Activated CD4-positive, CD25-positive, alpha-beta regulatory T cell treated with anti-CD3 and anti-CD28 coated beads, Interleukin-2, amount 50 U/mL, for 16 hours (primary cell): ENCODE results near the gene THRA.

ENCODE experiments used
- DNase-seq: peaks from one replicate; pipeline ENCODE4 v3.0.0-alpha.2; 2020; ENCODE audit warnings: low read depth, low spot score

Gene THRA

DNA sequence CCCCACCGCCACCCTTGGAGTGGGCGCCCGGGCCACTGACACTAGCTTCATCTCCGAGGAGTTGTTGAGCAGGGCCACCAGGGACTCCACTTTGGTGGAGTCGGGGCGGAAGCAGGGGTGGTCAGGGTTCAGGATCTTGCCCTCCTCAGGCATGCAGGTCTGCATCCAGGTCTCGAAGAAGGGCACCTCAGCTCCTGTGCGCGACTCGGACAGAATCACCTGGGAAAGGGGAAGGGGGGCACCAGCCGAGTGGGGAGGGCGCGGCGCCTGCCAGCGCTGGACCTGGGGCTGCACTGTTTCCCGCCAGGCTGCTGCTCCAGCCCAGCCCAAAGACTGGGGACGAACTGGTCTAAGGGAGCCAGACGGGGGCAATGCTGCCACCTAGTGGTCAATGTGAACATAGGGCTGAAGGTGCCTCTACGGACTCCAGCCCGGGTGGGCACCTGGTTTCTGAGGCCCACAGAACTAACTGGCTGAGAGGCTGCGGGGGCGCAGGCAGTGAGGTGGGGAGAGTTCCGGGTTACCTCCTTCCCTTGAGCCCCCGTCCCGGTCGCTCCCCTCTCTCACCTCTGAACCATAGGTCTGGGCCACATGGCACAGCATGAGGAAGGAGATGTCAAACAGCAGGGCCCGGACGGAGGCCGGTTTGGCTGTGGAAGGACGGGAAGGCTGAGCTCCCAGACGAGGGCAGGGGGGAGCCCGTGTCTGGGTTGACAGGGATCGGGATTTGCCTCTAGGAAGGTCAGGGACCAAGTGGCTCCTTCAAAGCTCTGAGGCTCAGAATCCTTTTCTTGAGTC, 35.8 kb upstream of the THRA start:
- peak; percentile 65 for DNase-seq

DNA sequence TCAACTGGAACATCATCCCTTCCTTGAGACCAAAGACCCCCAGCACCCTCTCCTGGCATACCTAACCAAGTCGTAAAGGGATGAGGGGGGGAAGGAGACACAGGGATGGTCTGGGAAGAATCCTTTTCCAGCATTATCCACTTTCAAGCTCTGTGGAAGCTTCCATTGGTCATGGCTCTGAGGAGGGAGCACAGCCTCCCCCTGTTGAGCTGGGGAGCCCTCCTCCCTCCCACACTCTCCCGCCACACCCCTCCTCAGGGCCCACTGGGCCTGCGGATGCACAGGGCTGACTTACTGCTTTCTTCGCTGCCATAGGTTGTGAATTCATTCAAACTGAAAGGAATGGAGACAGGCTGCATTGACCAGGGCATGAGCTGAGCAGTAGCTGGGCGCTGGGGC, 35.2 kb upstream of the THRA start:
- DNase-seq, result no peak

DNA sequence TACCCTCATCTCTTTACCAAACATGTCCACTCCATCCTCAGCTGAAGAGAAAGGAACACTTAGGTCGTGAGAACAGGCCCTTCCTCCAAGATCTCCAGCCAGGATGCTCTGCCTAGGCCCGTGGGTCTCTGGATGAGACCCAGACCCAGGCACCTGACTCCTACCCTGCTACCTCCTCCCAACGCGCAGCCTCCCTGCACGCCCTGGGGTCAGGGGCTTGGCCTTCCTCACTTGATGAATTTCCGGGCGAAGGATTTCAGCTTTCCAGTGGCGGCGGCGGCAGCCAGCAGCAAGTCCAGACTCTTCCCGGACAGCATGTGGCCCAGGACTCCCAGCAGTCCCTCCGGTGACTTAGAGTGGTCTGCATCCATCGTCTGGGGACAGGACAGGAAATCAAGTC, 34.2 kb upstream of the THRA start:
- no peak for DNase-seq

DNA sequence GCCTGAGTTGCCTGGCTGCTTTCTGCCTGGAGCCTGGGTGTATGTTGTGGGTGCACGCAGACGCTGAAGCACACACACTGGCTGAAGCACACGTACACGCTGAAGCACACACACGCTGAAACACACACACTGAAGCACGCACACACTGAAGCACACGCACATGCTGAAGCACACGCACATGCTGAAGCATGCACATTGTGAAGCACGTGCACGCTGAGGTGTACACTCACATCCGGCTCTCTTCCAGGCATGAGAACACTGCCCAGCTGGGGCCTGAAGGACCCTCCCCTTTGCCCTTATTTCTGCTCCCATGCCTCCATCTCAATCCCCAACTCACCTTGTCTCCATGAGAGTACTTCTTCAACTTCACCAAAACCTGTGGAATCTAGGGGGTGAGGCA, 31.1 kb upstream of the THRA start:
- no peak for DNase-seq

DNA sequence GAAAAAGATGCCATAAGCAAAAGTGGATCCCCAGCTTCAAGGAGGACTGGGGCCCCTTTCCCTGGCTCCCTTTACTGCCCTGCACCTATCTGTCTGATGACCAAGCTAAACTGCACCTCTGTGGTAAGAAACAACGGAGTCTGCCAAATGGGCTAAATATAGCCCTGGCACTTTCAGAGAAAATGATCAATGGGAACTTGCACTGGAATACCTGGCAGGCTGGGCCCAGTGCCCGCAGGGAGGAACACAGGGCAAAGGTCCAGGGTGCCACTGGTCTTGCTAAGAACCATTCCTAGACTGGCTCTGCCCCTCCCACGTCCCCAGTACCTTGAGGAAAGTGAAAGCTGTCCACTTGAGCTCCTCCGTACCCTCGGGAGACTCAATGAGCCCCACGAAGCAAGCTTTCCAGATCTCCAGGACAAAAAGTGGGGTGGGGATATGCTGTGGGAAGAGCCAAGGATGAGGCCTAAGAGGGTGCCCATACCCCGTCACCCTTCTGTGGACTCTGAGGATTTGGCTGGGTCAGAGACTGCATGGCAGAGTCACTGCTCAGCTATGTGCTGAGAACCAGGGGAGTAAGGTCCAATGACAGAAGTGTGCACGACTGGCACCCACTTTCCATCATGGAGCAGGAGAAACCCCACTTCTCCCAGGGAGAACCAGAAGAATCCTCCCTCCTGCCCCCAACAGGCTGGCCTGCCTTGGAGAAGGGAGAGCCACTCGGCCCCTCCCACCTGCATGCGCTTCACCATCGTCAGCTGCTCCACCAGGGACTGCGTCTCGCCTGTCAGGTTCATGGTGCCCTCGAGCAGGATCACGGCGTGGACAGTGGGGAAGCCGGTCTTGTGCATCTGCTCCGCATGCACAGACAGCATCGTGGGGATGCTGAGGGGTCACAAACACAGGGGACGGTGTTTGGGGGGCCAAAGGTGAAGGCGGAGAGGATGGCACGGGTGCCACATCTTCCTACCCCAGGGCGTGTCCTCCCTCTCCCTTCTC, 30.1 kb upstream of the THRA start:
- DNase-seq, result no peak

DNA sequence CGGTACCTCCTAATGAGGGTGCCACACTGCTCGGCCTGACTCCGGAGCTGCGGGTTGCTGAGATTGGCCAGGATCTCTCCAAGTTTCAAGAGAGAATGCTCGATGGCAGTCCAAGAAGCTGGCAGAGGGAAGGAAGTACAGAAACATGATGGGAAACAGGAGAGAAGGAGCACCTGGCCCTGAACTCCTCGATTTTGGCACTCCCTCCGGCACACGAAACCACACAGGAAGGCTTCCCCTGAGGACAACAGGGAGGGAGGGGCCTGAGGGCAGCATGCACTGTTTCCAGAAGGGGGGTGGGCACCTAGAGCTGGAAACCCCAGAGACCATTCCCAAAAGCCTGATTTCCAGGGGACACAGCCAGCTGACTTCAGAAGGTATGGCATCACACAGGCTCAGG, 29.4 kb upstream of the THRA start:
- no peak for DNase-seq

DNA sequence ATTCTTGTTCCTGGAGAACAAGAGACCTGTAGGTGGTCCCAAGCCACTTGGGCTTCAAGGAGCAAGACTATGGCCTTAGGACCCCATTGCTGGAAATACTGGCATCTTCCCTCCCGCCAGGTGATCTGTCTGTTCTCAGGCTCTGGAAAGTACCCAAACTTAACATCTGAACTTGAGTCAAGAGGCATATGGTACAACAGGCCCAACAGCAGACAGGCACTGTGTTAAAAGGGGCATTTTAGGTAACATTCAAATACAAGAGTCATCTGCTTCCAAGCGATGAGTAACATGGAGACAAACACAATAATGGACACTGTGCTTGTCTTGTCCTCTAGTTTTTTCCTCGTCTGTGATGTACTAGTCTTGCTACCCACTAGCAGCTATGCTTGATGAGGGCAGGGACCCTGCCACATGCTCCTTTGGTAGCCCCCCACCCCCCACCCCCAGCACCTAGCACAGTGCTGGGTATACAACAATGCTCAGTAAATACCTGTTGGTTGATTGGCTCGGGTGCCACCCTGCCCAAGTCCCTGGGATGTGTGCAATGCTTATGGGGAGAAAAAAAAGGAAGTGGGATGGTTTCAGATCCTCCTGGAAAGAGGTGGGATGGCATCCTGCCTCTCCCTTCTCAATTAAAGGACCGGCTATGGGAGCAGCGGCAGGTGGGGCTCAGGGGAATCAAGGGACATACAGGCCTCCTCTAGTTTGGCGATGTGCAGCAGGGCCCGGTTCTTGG, 28.2 kb upstream of the THRA start:
- DNase-seq, result no peak

DNA sequence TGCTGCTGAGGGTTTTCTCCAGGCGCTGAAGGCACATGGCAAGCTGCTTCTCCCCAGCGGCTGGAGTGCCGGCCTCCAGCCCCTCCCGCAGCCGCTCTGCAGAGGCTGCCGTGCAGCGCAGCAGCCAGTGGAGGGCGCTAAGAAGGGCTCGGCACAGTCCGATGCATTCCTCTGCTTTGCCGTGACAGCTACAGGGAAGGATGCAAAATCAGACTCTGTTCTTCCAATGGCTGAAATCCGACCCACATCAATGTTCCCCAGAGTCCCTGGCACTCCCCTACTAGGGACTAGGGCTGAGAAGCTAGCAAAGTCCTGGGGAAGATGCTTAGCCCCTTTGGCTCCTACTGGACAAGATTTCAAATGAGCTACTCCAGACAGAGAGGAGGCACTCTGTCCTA, 27.6 kb upstream of the THRA start:
- DNase-seq, result no peak

DNA sequence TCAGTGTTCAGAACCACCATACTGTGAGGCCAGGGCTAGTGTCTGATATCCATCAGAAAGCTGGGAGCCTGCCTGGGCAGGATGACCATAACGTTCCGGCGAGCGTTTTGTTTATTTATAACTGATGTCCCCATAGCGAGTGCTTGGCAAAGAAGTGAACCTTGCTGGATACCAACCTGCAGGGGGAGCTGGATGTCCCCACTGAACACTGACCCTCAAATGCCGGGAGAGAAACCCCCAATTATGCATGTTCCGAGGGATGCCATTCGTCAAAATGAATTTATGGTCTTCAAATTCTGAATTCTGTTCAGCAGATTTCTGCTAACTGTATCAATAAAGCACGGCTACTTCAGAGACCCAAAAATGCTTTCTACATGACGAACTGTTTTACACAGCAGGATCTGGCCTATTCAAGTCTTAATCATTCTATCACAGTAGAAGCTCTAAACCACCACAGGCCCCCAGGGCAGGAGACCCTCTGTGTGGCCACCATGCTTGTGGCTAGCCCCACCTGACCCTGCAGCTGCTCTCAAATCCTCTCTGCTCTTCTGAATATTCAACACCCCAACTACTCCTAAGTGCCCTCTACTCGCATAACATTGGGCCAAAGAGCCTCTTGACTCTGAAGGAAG, 23.8 kb upstream of the THRA start:
- DNase-seq, result no peak

DNA sequence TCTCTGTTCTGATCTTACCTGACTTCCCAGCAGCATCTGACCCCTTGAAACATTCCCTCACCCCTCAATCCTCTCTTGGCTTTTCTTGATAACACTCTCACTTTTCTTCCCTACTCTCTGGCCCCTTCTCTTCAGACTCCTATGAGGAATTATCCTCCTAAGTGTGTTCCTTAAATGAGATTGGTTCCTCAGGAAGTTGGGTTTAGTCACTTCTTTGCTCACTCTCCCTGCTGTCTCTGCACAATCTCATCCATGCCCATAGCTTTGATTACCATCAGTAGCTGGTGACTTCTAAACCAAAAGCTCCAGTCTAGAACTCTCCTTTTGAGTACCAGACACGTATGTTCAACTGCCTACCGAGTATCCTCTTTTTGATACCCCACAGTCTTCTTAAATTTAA, 21.6 kb upstream of the THRA start:
- no peak for DNase-seq

DNA sequence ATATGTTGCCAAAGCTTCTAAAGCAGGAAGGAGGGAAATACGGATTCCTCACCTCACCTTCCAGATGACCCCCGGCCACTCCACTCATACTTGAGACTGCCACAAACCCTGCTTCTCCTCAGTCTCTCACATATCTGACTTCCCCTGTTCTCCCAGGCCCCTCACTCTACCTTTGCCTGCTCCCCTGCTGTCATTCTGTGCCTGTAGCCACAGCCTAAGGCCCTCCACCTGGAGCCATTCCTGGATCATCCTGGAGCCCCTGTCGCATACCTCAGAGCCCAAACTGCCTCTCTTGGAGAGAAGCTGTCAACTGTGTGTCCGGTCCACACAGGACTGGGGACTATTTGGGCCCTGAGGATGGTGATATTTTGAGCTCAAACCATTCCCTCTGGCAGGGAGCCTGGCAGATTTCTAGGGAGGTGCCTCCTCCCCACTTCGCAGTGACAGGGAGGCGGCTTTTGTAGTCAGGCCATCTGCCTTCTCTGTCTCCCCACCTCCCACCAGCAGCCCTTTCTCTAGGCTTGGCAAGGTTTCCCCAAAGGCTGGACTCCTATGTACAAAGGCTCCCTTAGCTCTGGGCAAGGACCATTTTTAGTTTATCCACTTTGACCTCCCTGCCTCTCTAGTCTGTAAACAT, 6.3 kb upstream of the THRA start:
- no peak for DNase-seq

DNA sequence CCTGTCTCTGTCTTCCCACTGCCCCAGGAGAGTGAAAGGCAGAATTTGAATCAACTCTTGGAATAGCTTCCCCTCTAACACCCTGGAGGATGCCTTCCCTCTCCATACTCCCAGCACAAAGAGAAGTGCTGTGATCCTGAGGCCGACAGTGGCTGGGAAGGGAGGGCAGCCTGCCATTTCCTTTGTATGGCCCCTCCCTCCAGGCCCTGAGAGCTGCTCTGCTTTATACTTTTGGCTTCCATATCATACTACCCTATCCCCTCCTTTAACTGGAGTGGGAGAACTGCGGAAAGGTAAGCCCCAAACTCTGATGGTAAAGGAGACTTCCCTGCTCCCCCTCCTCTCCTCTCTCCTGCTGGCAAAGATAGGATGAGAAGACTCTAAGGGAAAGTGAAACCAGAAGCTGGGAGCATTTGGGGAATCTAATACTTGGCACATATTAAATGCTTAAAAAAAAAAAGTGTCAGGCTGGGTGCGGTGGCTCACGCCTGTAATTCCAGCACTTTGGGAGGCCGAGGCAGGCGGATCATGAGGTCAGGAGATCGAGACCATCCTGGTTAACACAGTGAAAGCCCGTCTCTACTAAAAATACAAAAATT, 4.5 kb upstream of the THRA start:
- DNase-seq, result no peak

DNA sequence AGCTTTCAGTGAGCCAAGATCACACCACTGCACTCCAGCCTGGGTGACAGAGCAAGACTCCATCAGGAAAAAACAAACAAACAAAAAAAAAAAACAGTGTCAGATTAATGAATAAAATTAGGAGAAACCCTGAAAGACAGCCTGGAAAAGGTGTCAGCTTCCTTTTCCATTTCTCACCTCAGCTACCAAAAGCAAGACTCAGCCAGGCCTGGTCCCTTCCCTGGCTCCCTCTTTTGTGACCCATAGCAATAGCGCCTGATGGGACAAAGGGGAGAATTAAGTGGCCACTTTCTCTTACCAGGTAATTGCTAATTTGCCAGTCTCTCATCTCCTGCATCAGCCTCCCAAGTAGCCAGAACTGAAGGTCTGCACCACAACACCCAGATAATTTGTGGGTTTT, 3.9 kb upstream of the THRA start:
- DNase-seq, result no peak

DNA sequence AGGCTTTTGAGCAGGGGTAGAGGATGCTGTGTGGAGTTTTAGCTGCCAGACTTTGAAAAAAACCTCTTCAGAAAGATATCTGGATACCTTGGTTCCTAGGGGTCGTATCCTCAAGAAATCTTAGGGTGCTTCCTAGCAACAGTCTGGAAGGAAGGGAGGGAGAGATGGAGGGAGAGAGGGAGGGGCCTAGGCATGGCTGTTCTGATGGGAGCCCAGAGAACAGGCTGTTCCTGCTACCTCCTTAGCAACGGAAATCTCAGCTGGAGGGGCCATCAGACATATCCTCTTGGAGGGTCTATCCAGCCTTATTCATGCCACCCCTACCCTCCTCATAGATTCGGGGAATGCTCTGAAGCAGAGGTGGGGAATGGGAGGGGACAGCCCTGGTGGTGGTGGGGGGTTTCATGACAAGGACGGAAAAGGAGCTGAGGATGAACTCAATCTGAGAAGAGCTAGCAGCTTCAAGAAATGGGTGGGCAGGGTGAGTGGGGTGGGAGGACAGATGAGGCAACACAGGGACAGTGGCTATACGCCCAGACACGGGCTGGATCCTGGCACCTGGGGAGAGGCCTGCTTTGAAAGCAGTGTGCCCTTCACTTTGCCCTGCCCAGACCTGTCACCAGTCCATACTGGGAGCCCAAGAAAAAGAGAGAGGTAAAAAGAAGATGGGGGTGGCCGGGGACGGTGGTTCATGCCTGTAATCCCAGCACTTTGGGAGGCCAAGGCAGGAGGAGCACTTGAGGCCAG, 2.9 kb upstream of the THRA start:
- DNase-seq, result no peak

DNA sequence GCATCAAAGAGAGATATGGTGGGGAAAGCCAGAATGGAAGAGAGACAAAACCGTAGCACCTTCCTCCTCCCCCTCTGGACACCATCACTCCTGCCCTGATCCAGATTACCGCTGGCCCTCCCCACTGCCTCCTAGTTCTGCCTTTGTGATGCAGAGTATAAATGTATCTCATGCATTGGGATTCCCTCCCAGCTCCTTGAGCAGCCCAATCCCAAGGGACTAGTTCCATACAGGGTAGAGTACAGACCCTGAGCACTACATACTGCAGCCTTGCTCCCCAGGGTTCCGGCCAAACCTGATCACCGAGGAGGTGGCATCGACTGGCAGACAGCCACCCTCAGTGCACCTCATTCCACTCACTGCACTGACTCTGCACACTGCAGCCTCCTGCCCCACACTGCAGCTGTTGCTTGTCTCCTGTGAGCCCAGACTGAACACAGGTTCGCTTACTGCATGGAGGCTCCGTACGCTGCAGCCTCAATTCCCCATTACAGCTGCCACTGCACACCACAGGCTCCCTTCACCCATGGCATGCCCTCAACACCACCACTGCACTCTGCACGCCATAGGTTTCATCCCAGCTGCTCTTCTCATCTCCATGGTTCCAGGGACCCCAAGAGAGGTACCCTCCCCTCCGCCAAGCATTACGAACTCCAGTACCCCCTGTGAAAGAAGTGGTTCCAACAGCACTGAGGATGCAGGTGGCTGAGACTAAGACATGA, 1.7 kb upstream of the THRA start:
- no peak for DNase-seq

DNA sequence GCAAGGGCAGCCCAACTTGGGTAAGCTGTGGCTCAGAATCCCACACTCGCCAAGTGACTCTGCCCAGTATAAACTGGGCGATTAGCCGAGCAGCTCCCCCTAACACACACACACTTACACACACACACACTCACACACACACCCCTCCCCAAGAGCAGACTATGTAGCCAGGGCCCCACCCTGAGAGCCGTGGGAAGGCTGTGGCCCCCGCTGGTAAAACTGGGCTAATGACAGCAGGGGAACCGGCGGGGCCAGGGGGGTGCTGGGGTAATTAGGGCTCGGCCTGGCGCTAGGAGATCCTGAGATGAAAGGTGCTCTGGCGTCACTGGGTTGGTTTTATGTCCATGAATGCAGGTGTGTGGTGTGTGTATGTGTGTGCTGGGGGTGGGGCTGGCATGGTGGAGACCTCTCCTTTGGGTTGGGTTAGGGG, 1.1 kb upstream of the THRA start:
- no peak for DNase-seq

DNA sequence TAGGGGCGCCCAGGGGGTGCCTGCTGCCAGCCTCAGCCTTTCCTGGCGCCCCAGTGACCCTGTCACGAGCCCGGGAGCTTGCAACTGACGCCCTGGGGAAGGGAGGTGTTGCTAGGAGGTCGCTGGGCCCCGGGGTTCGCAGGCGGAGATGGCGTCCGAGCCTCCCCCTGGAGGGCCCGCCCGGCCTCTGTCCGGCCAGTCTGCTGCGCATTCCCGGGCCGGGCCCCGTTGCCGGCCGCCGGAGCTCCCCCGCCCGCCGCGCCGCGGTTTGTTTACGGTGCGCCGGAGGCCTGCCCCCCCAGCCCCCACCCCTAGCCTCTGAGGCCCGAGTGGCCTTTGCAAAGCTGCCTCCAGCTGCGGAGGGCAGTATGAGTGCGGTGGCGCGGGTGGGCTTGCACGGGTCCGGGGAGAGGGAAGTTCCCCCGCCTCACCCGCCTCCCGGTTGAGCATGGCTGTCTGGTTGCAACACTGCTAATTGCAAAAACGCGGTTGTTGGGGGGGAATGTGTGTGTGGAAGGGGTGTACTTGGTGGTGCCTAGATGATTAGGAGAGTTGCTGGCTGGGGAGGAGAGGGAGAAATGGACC, 514 bp downstream of the THRA start:
- DNase-seq, result no peak

DNA sequence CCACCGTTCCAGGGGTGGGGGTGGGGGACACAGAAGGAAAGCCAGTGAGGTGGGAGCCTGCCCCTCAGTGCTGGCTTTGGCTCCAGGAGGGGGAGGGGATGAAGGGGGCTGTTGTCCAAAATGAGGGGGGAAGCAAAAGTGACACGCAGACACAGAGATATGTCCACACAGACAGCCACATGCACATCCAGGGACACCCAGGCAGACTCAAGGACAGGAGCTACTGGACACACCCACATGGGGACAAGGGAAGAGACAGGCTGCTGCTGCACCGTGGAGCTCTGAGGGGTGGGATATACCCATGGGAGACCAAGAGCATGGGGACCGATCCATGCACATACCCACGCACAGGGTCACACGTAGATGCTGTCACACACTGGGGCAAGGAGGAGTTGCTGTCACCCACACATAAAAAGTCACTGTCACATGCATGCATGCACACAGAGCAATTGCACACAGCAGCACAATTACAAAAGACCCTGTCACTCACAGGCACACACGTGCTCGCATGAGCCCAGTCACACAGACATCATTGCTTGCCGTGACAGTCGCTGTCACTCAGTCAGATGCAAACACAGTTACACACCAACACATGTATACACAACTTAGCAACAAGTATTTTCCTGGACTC, 1.3 kb downstream of the THRA start:
- DNase-seq, result no peak
